PC-9 (cell line): ENCODE results near the gene RICTOR. TPM values are rescaled to one million over a fixed set of nuclear protein-coding genes. Genes with fewer than 3 reads are reported as not detected.

Source experiments
- BruUV-seq: library from RNA; stranded (reverse); fragments of 400-500 nt; replicated peaks from 2 replicates; lab custom pipeline; 2021; lab: Mats Ljungman, UMichigan
- CTCF ChIA-PET: fragments of 300-600 bp; sonication (Branson Sonifier 250); formaldehyde crosslinking; loops from one replicate; lab custom pipeline; 2022; ENCODE audit warnings: antibody characterized with exemption; lab: Charles Lee
- POLR2A ChIA-PET: fragments of 300-600 bp; sonication (Branson Sonifier 250); formaldehyde crosslinking; loops from one replicate; lab custom pipeline; 2022; ENCODE audit warnings: antibody characterized with exemption; ENCODE audit not compliant: unreplicated experiment; lab: Charles Lee
- DNase-seq, 2 experiments: peaks; one replicate each; pipeline versions ENCODE4 v3.0.0 to v3.0.0-alpha.2; 2015 to 2022; ENCODE audit warnings: mixed read lengths in 1 of 2
- H2AFZ ChIP-seq: fragments of 200-600 bp; sonication (generic); 2 replicates; pipeline ENCODE4 v1.8.1; 2017; ENCODE audit warnings: antibody characterized with exemption
- H3F3A ChIP-seq: fragments of 200-600 bp; sonication (generic); 2 replicates; pipeline ENCODE4 v1.8.1; 2017; ENCODE audit warnings: antibody characterized with exemption, mild to moderate bottlenecking, low read depth; ENCODE audit not compliant: insufficient read depth
- H3K27ac ChIP-seq: fragments of 200-600 bp; sonication (generic); 2 replicates; pipeline ENCODE4 v1.6.1; 2016; ENCODE audit warnings: mixed run types
- H3K27me3 ChIP-seq: fragments of 200-600 bp; sonication (generic); 2 replicates; pipeline ENCODE4 v1.6.1; 2016; ENCODE audit warnings: low read depth, mixed run types; ENCODE audit not compliant: insufficient read depth
- H3K36me3 ChIP-seq: fragments of 200-600 bp; sonication (generic); 2 replicates; pipeline ENCODE4 v1.6.1; 2016; ENCODE audit warnings: low read depth, mixed run types
- H3K4me1 ChIP-seq: fragments of 200-600 bp; sonication (generic); replicated peaks from 2 replicates; pipeline ENCODE4 v1.6.1; 2016; ENCODE audit warnings: mixed run types; ENCODE audit not compliant: insufficient read depth
- H3K4me2 ChIP-seq: fragments of 200-600 bp; sonication (generic); 2 replicates; pipeline ENCODE4 v1.6.1; 2017; ENCODE audit warnings: mixed run types
- H3K4me3 ChIP-seq: fragments of 200-600 bp; sonication (generic); 2 replicates; pipeline ENCODE4 v1.6.1; 2016; ENCODE audit warnings: mixed run types
- H3K79me2 ChIP-seq: fragments of 200-600 bp; sonication (generic); 2 replicates; pipeline ENCODE4 v1.6.1; 2017; ENCODE audit warnings: low read depth, mixed run types
- H3K9me2 ChIP-seq: fragments of 200-600 bp; sonication (generic); 2 replicates; pipeline ENCODE4 v1.8.1; 2017; ENCODE audit warnings: mild to moderate bottlenecking; ENCODE audit not compliant: insufficient read depth
- H3K9me3 ChIP-seq: fragments of 200-600 bp; sonication (generic); 2 replicates; pipeline ENCODE4 v1.8.1; 2016; ENCODE audit warnings: low read depth; ENCODE audit not compliant: insufficient read depth
- H4K20me1 ChIP-seq: fragments of 200-600 bp; sonication (generic); 2 replicates; pipeline ENCODE4 v1.8.1; 2017; ENCODE audit not compliant: insufficient read depth
- EZH2 ChIP-seq: fragments of 200-600 bp; sonication (generic); IDR thresholded peaks from 2 replicates; pipeline ENCODE4 v1.8.0; 2017; ENCODE audit warnings: antibody characterized with exemption, low read depth
- intact Hi-C: fragments of 100-400 bp; cut with micrococcal nuclease; formaldehyde crosslinking; loops from one replicate; pipeline ENCODE4 v1.10.0; 2022; ENCODE audit not compliant: unreplicated experiment
- total RNA-seq: library from RNA; stranded (reverse); gene quantifications from 2 replicates; pipeline ENCODE4 v1.2.3, GENCODE V29; 2021
- TF ChIP-seq, protein P1 (sequence below): fragments of 200-600 bp; sonication (generic); conservative IDR thresholded peaks from 2 replicates; pipeline ENCODE4 v1.6.1; 2017; ENCODE audit warnings: mixed run types, antibody characterized with exemption, mild to moderate bottlenecking, moderate library complexity

Gene RICTOR
- total RNA-seq, 1 experiment from 2014 or later: 103 TPM

DNA sequence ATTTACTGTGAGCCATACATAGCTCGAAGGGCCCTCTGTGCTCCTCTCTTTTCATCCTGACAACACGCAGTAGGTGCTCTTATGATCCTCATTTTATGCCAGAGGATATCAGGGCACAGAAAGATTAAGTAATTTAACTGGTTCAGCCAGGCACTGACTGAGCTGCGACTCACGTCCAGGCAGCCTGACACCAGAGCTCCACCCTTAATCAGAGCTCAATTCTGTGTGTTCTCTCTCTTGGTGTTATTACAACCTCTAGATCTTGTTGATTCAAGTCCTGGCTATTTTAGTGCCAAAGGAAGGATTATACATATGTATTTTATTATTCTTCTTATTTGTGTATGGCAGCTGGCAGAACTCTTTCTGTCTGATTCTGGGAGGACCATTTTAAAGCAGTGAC lies 168.7 kb downstream of the RICTOR start:
- DNase-seq: no peak

DNA sequence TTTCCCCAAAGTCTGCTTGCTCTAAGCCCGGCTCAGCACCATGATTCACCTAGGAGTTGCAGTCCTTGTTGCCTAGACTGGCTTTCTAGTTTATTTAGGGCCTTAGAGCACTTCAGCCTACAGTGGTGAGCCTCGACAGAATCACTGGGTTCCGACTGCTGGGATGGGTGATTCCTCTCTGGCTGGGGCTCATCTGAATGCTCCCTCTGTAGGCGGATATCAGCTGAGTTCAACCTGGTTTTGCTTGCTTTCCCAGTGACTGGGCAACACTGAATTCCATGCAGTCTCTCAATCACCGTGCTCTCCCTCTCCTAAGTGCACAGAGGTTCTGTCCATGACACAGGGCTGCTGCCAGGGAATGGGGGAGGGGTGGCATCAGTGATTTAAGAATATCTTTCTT lies 174.3 kb downstream of the RICTOR start:
- H3K4me2 ChIP-seq: no peak overlapping the region
- H3K27me3 ChIP-seq: no peaks in the 10 kb centered on the region
- BruUV-seq: no TSS peak
- H3K4me3 ChIP-seq: no peak overlapping the region
- intact Hi-C loops: no loop called here
- ChIA-PET POLR2A (no interaction called here), CTCF (no interaction called here)
- H3K4me1 ChIP-seq: no peaks in the 10 kb centered on the region
- no peak for DNase-seq
- peaks cover 26% of the 10 kb centered on the region for H3K36me3 ChIP-seq
- no peaks in the 10 kb centered on the region for H3K79me2 ChIP-seq
- peaks cover 4% of the 10 kb centered on the region; the same call in 1 of the 2 replicates for H3K9me3 ChIP-seq
- H3K27ac ChIP-seq: no peak overlapping the region
- H4K20me1 ChIP-seq: no peaks in the 10 kb centered on the region
- no peak for TF ChIP-seq EZH2
- TF ChIP-seq, protein P1, sequence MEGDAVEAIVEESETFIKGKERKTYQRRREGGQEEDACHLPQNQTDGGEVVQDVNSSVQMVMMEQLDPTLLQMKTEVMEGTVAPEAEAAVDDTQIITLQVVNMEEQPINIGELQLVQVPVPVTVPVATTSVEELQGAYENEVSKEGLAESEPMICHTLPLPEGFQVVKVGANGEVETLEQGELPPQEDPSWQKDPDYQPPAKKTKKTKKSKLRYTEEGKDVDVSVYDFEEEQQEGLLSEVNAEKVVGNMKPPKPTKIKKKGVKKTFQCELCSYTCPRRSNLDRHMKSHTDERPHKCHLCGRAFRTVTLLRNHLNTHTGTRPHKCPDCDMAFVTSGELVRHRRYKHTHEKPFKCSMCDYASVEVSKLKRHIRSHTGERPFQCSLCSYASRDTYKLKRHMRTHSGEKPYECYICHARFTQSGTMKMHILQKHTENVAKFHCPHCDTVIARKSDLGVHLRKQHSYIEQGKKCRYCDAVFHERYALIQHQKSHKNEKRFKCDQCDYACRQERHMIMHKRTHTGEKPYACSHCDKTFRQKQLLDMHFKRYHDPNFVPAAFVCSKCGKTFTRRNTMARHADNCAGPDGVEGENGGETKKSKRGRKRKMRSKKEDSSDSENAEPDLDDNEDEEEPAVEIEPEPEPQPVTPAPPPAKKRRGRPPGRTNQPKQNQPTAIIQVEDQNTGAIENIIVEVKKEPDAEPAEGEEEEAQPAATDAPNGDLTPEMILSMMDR: no peak
- H3F3A ChIP-seq: no peaks in the 10 kb centered on the region
- no peaks in the 10 kb centered on the region for H3K9me2 ChIP-seq
- no peak overlapping the region for H2AFZ ChIP-seq

More for the DNA sequence above, 168.7 kb downstream of the RICTOR start:
- Histone ChIP-seq H3F3A (no peaks in the 10 kb centered on the region), H4K20me1 (no peaks in the 10 kb centered on the region), H2AFZ (no peak overlapping the region), H3K27ac (no peak overlapping the region), H3K9me2 (no peaks in the 10 kb centered on the region), H3K4me1 (no peaks in the 10 kb centered on the region), H3K27me3 (no peaks in the 10 kb centered on the region), H3K4me2 (no peak overlapping the region), H3K9me3 (peaks cover 20% of the 10 kb centered on the region), H3K79me2 (no peaks in the 10 kb centered on the region), H3K36me3 (peaks cover 69% of the 10 kb centered on the region), H3K4me3 (no peak overlapping the region)
- ChIA-PET POLR2A (no interaction called here), CTCF (no interaction called here)
- TF ChIP-seq EZH2: no peak
- intact Hi-C loops: no loop called here
- no TSS peak for BruUV-seq

DNA sequence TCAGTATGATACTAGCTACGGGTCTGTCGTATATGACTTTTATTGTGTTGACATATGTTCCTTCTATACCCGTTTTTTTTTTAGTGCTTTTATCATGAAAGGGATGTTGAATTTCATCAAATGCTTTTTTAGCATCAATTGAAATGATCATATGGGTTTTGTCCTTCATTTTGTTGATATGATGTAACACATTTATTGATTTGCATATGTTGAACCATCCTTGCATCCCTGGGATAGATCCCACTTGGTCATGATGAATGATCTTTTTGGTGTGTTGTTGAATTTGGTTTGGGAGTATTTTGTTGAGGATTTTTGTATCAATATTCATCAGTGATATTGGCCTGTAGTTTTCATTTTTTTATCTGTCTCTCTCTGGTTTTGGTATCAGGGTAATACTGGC lies 177.4 kb downstream of the RICTOR start:
- no peak overlapping the region for H3K4me2 ChIP-seq
- H3K9me3 ChIP-seq: peaks cover 4% of the 10 kb centered on the region; the same call in 1 of the 2 replicates
- no peaks in the 10 kb centered on the region for H3K9me2 ChIP-seq
- no peak overlapping the region for H3K27ac ChIP-seq
- no peak overlapping the region for H2AFZ ChIP-seq
- no peaks in the 10 kb centered on the region for H3K4me1 ChIP-seq
- no peaks in the 10 kb centered on the region for H3K79me2 ChIP-seq
- TF ChIP-seq, protein P1: no peak
- TF ChIP-seq EZH2: no peak
- H4K20me1 ChIP-seq: no peaks in the 10 kb centered on the region
- POLR2A ChIA-PET: no interaction called here
- CTCF ChIA-PET: no interaction called here
- H3K36me3 ChIP-seq: peaks cover 13% of the 10 kb centered on the region; the same call in 1 of the 2 replicates
- no peak for DNase-seq
- H3K4me3 ChIP-seq: no peak overlapping the region
- no TSS peak for BruUV-seq
- no peaks in the 10 kb centered on the region for H3F3A ChIP-seq
- no peaks in the 10 kb centered on the region for H3K27me3 ChIP-seq
- intact Hi-C loops: no loop called here

DNA sequence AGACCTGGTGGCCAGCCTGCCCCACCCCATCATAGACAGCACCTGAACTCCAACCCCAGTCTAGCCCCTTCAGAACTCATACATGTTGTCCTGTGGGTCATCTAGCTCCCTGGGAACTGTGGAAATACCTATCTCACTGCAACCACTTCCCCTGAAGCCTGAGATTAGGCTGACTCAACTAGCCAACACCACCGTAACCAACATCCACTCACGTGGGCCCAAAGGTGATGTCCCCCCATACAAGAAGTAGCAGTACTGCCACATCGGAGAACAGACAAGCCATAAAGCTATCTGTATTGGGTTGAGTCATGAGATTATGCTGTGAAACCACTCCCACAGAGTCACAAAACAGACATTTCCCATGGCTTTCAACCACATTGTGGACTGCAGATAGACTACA lies 181.8 kb downstream of the RICTOR start:
- POLR2A ChIA-PET: interaction anchor here (0.7 kb wide), 1 partner anchor 82 kb away, joined by 5 read pairs; no protein-coding TSS in a partner anchor
- DNase-seq: no peak

More for the DNA sequence above, 181.8 kb downstream of the RICTOR start:
- no TSS peak for BruUV-seq
- CTCF ChIA-PET: no interaction called here
- Histone ChIP-seq H2AFZ (no peak overlapping the region), H3K9me3 (peaks cover 4% of the 10 kb centered on the region; the same call in 1 of the 2 replicates), H3K4me3 (no peak overlapping the region), H4K20me1 (no peaks in the 10 kb centered on the region), H3K27me3 (no peaks in the 10 kb centered on the region), H3K9me2 (no peaks in the 10 kb centered on the region), H3K79me2 (no peaks in the 10 kb centered on the region), H3K36me3 (peaks cover 15% of the 10 kb centered on the region), H3F3A (no peaks in the 10 kb centered on the region), H3K4me1 (no peaks in the 10 kb centered on the region), H3K27ac (no peak overlapping the region), H3K4me2 (no peak overlapping the region)
- no peak for TF ChIP-seq EZH2
- TF ChIP-seq, protein P1: no peak
- intact Hi-C loops: no loop called here
